Hepatocyte (in vitro differentiated cells): ENCODE results near the gene PPM1L.

Experiments
- CTCF ChIP-seq: fragments of 200-600 bp; sonication (generic); IDR thresholded peaks from 2 replicates; pipeline ENCODE4 v1.5.1; 2016; ENCODE audit warnings: antibody characterized with exemption, mild to moderate bottlenecking; ENCODE audit not compliant: poor library complexity
- EZH2 ChIP-seq: fragments of 200-600 bp; sonication (generic); IDR thresholded peaks from 2 replicates; pipeline ENCODE4 v1.6.1; 2016; ENCODE audit warnings: antibody characterized with exemption, mild to moderate bottlenecking, borderline replicate concordance
- EZH2phosphoT487 ChIP-seq: fragments of 200-600 bp; sonication (generic); IDR thresholded peaks from one replicate; pipeline ENCODE4 v1.6.1; 2018; ENCODE audit warnings: antibody characterized with exemption, mild to moderate bottlenecking, low read depth, moderate library complexity; ENCODE audit not compliant: unreplicated experiment, severe bottlenecking

GRCh38 chr3:160709477-160710182 lies 46.4 kb upstream of the PPM1L start:
- no peak for TF ChIP-seq EZH2
- TF ChIP-seq CTCF, result no peak
- no peak for TF ChIP-seq EZH2phosphoT487
